Endometrial microvascular endothelial cells (primary cell): Measurements from ENCODE around the gene KICS2. TPM values are rescaled to one million over a fixed set of nuclear protein-coding genes. Genes with fewer than 3 reads are reported as not detected.

Source experiments
- in situ Hi-C: cut with HindIII; loops from 2 replicates; pipeline ENCODE4 v1.10.0; 2017; ENCODE audit warnings: low sequenced_read_pairs, low pct_unique_long_range_greater_than_20kb; ENCODE audit errors: inconsistent ontology term
- total RNA-seq: library from RNA; depleted of rRNA; stranded (reverse); fragments of >200 nt; gene quantifications from one replicate; pipeline ENCODE4 v1.2.3, GENCODE V29; 2015; ENCODE audit errors: inconsistent ontology term

Gene KICS2
- total RNA-seq, 1 donor from 2014 or later: 4.5 TPM

GRCh38 chr12:64181430-64182291 is 40.4 kb downstream of the KICS2 start:
- in situ Hi-C loops: no loop called here

- in situ Hi-C loops: no loop called here
Observed at GRCh38 chr12:64180951-64181350, 41.1 kb downstream of the KICS2 start.

DNA sequence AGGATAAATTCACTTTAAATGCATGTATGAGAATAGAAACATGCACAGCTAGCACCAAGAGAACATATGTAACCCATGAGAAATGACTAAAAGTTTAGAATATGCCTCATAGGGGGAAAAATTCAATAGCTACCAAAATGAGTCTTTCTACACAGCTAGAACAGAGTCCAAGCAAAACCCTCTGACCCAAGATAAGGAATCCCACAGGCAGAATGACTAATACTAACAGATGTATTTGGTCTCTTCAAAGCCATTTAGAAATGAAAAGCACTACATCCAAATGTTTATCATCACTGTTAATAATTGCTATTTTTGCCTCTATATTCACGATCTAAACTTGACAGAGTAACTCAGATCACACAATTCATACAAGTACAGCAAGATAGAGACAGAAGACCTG is 44.0 kb downstream of the KICS2 start:
- in situ Hi-C loops: no loop called here

GRCh38 chr12:64177001-64177400 is 45.1 kb downstream of the KICS2 start:
- in situ Hi-C loops: no loop called here

DNA sequence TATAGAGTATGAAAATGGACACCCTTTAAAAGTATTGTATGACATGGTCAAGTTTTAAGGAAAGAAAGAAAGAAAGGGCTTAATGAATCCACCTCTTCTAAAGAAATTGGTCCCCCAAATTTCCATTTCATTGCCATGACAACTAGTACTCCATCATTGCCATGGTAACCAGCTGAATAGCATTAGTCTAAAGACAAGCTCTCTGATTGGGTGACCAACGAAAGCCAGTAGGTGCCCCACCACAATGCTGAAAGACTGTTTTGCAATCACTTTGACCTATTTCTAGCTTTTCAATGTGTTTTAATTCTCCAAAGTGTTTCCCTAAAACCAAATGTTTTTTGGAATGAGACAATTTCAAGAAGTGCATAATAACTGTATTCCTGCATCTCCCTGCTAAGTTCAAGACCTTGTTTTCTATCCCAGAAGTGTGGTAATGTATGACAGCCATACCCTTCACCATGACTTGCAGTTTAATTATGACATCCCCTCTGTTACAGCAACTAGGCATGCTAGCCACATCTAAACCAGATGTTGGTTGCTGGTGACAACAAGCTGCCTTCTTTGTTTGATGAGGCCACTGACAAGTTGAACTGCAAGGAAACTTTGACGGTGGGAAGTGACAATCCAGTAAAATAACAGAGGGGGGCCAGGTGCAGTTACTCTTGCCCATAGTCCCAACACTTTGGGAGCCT is 46.7 kb downstream of the KICS2 start:
- in situ Hi-C loops: no loop called here

- in situ Hi-C loops: no loop called here
Observed at GRCh38 chr12:64173456-64173855, 48.6 kb downstream of the KICS2 start.

Other genes with a start within 250 kb of the KICS2 start
- not detected for gene C12orf56, start 168.5 kb upstream of the KICS2 start, total RNA-seq
- 55.2 TPM for gene XPOT, start 182.1 kb upstream of the KICS2 start, total RNA-seq
- 25.3 TPM for gene TBK1, start 229.8 kb upstream of the KICS2 start, total RNA-seq